Parathyroid adenoma (tissue), 2 donors: Measurements from ENCODE around the gene HS3ST3B1.

ENCODE experiments used
- H2AFZ ChIP-seq: fragments of 300-600 bp; sonication (generic); one replicate; pipeline ENCODE4 v1.7.0; 2017; ENCODE audit warnings: antibody characterized with exemption, mild to moderate bottlenecking
- H3K27ac ChIP-seq: fragments of 300-600 bp; sonication (generic); one replicate; pipeline ENCODE4 v1.7.0; 2017
- H3K27me3 ChIP-seq: fragments of 300-600 bp; sonication (generic); one replicate; pipeline ENCODE4 v1.7.0; 2017; ENCODE audit warnings: low read length; ENCODE audit not compliant: control insufficient read depth, insufficient read depth
- H3K36me3 ChIP-seq: fragments of 300-600 bp; sonication (generic); one replicate; pipeline ENCODE4 v1.7.0; 2017; ENCODE audit warnings: low read length; ENCODE audit not compliant: control insufficient read depth, insufficient read depth
- H3K4me1 ChIP-seq: fragments of 300-600 bp; sonication (generic); one replicate; pipeline ENCODE4 v1.7.0; 2017; ENCODE audit warnings: control low read depth
- H3K4me2 ChIP-seq: fragments of 300-600 bp; sonication (generic); one replicate; pipeline ENCODE4 v1.7.0; 2017; ENCODE audit warnings: low read length
- H3K4me3 ChIP-seq: fragments of 300-600 bp; sonication (generic); one replicate; pipeline ENCODE4 v1.7.0; 2017; ENCODE audit warnings: low read depth, low read length
- H3K79me2 ChIP-seq: fragments of 300-600 bp; sonication (generic); one replicate; pipeline ENCODE4 v1.7.0; 2017; ENCODE audit warnings: control low read depth
- H3K9ac ChIP-seq: fragments of 300-600 bp; sonication (generic); one replicate; pipeline ENCODE4 v1.7.0; 2017; ENCODE audit warnings: mild to moderate bottlenecking
- H3K9me3 ChIP-seq: fragments of 300-600 bp; sonication (generic); one replicate; pipeline ENCODE4 v1.7.0; 2017; ENCODE audit warnings: low read length; ENCODE audit not compliant: control insufficient read depth
- CTCF ChIP-seq: fragments of 300-600 bp; sonication (generic); IDR thresholded peaks from one replicate; pipeline ENCODE4 v1.7.0; 2017; ENCODE audit warnings: antibody characterized with exemption, mild to moderate bottlenecking
- donor health status: primary hyperparathyroidism.

Gene HS3ST3B1

GRCh38 chr17:14318109-14318917, 17.4 kb downstream of the HS3ST3B1 start:
- H3K9me3 ChIP-seq, result no peaks in the 10 kb centered on the region
- H3K27me3 ChIP-seq, result no peaks in the 10 kb centered on the region
- H3K4me2 ChIP-seq, result no peak overlapping the region
- H3K9ac ChIP-seq, result no peak overlapping the region
- H3K4me3 ChIP-seq, result no peak overlapping the region
- H3K36me3 ChIP-seq, result no peaks in the 10 kb centered on the region
- H3K4me1 ChIP-seq, result no peaks in the 10 kb centered on the region
- H2AFZ ChIP-seq, result no peak overlapping the region
- H3K27ac ChIP-seq, result no peak overlapping the region
- TF ChIP-seq CTCF, result no peak
- H3K79me2 ChIP-seq, result no peaks in the 10 kb centered on the region

GRCh38 chr17:14318918-14319205, 18.0 kb downstream of the HS3ST3B1 start:
- Histone ChIP-seq H3K27me3 (no peaks in the 10 kb centered on the region), H2AFZ (no peak overlapping the region), H3K79me2 (no peaks in the 10 kb centered on the region), H3K27ac (no peak overlapping the region), H3K36me3 (no peaks in the 10 kb centered on the region), H3K4me1 (no peaks in the 10 kb centered on the region), H3K9ac (no peak overlapping the region), H3K4me2 (no peak overlapping the region), H3K4me3 (no peak overlapping the region), H3K9me3 (no peaks in the 10 kb centered on the region)
- TF ChIP-seq CTCF, result no peak

GRCh38 chr17:14320098-14320497, 19.2 kb downstream of the HS3ST3B1 start:
- H3K9ac ChIP-seq, result no peak overlapping the region
- H3K9me3 ChIP-seq, result no peaks in the 10 kb centered on the region
- H3K27ac ChIP-seq, result no peak overlapping the region

GRCh38 chr17:14320734-14321475, 20.0 kb downstream of the HS3ST3B1 start:
- Histone ChIP-seq H3K27ac (no peak overlapping the region), H3K9me3 (no peaks in the 10 kb centered on the region)

More at GRCh38 chr17:14320098-14320497, 19.2 kb downstream of the HS3ST3B1 start:
- Histone ChIP-seq H2AFZ (no peak overlapping the region), H3K36me3 (no peaks in the 10 kb centered on the region), H3K27me3 (no peaks in the 10 kb centered on the region), H3K4me3 (no peak overlapping the region), H3K4me1 (no peaks in the 10 kb centered on the region), H3K79me2 (no peaks in the 10 kb centered on the region), H3K4me2 (no peak overlapping the region)
- no peak for TF ChIP-seq CTCF

More at GRCh38 chr17:14320734-14321475, 20.0 kb downstream of the HS3ST3B1 start:
- H3K36me3 ChIP-seq, result no peaks in the 10 kb centered on the region
- no peak overlapping the region for H3K4me3 ChIP-seq
- no peak overlapping the region for H2AFZ ChIP-seq
- H3K4me2 ChIP-seq, result no peak overlapping the region
- no peak for TF ChIP-seq CTCF
- H3K4me1 ChIP-seq, result no peaks in the 10 kb centered on the region
- H3K9ac ChIP-seq, result no peak overlapping the region
- H3K27me3 ChIP-seq, result no peaks in the 10 kb centered on the region
- no peaks in the 10 kb centered on the region for H3K79me2 ChIP-seq
